ENCODE measurements around the gene ICAM1.

DNA sequence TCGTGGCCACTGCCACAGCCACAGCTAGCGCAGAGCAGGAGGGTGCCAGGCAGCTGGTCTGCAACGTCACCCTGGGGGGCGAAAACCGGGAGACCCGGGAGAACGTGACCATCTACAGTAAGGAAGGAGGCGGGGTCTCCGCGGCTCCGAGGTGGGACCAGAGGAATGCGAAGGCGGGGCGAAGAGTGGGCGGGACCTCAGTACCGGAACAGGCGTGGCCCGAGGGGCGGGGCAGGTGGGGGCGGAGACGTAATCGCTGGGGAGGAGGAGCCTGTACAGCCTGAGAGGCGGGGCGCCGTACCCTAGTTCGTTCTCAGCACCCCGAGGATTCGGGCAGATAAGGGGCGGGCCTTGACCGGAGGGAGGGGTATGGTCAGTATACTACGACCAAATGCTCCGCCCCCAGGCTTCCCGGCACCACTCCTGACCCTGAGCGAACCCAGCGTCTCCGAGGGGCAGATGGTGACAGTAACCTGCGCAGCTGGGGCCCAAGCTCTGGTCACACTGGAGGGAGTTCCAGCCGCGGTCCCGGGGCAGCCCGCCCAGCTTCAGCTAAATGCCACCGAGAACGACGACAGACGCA is 21.4 kb downstream of the ICAM1 start:
- TF ChIP-seq, protein P1, sequence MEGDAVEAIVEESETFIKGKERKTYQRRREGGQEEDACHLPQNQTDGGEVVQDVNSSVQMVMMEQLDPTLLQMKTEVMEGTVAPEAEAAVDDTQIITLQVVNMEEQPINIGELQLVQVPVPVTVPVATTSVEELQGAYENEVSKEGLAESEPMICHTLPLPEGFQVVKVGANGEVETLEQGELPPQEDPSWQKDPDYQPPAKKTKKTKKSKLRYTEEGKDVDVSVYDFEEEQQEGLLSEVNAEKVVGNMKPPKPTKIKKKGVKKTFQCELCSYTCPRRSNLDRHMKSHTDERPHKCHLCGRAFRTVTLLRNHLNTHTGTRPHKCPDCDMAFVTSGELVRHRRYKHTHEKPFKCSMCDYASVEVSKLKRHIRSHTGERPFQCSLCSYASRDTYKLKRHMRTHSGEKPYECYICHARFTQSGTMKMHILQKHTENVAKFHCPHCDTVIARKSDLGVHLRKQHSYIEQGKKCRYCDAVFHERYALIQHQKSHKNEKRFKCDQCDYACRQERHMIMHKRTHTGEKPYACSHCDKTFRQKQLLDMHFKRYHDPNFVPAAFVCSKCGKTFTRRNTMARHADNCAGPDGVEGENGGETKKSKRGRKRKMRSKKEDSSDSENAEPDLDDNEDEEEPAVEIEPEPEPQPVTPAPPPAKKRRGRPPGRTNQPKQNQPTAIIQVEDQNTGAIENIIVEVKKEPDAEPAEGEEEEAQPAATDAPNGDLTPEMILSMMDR (IDR thresholded peaks at IDR 0.05): no peak
- no peak for TF ChIP-seq EP300 (IDR thresholded peaks at IDR 0.05)
